ENCODE measurements around the gene DACH1. TPM values are rescaled to one million over a fixed set of nuclear protein-coding genes. Genes with fewer than 3 reads are reported as not detected.
"Not testable (repeated sequence)": the region's sequence is repeated elsewhere in the genome, so short reads cannot be mapped to it uniquely, and the experiment has no call there.

DACH1 gene
- total RNA-seq, 1 donor from 2014 or later = 2.3 TPM

GRCh38 chr13:71780546-71780945, 86.5 kb downstream of the DACH1 start:
- no peak for DNase-seq (ENCODE audit: low spot score)

GRCh38 chr13:71778998-71779397, 88.0 kb downstream of the DACH1 start:
- DNase-seq (ENCODE audit: low spot score) = not testable (repeated sequence)

DNA sequence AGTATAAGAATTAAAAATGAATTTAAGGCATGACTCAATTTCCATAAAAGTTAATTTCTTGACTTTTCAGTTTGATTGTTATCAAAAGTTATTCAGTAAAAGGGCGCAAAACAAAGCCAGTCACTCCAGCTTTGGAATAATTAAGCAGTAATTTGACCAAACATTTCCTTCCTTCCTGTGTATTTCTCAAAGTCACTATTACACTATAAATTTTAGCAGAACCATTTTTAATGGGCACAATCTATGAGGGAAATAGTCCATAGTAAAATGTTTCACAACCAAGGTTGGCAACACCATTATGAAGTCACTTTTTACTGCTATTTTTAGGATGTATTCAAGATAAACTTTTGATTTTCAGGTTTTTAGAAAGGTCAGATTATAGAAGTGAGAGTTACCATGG, 91.0 kb downstream of the DACH1 start:
- no peak for DNase-seq (ENCODE audit: low spot score)

DNA sequence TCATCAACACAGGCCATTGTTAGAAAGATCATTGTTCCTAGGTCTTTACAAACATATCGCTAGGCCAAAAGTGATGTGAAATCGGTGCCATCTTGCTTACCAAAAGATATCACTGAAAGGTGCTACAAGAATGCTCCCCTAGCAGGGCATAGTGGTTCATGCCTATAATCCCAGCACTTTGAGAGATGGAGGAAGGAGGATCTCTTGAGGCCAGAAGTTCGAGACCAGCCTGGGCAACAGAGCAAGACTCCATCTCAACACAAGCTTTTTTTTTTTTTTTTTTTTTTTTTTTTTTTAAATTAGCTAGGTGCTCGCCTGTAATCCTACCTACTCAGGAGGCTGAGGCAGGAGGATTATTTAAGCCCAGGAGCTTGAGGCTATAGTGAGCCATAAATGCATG, 92.1 kb downstream of the DACH1 start:
- no peak for DNase-seq (ENCODE audit: low spot score)

DNA sequence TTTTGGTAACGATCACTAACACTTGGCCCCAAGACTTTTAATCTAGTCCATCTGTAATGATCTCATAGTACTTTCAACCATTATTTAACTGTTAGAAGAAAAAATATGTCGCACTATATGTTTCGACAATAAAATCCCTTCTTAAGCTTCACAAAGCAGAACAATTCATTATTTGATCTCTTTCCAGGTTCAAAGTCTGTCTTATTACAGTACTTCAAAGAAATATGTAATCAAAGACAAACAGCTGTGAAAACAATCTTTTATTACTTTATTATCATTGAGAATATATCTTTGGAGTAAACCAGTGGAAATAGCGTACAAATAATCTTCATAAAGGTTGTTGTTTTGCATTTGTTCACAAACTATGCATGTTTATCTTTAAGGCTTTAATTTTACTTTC, 93.5 kb downstream of the DACH1 start:
- DNase-seq (ENCODE audit: low spot score) = no peak

DNA sequence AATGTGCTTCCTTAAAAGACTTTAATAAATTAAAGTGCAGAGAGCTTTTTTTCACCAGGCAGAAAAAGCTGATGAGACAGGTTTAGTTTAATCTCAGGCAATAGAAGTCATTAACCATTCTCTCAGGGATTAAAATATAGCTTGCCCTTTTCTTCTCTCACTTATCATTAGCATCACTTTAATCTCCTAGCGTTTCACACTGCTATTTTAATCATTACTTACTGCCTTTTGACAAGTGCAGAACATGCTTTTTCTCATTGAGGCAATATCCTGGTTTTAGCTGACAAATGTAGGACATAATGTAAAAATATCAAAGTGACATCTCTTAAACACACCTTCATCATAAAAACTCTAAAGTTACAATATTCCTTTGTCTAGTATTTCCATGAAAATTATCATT, 94.6 kb downstream of the DACH1 start:
- no peak for DNase-seq (ENCODE audit: low spot score)

- no peak for DNase-seq (ENCODE audit: low spot score)
Measured at GRCh38 chr13:71771144-71771543, 95.9 kb downstream of the DACH1 start.

DNA sequence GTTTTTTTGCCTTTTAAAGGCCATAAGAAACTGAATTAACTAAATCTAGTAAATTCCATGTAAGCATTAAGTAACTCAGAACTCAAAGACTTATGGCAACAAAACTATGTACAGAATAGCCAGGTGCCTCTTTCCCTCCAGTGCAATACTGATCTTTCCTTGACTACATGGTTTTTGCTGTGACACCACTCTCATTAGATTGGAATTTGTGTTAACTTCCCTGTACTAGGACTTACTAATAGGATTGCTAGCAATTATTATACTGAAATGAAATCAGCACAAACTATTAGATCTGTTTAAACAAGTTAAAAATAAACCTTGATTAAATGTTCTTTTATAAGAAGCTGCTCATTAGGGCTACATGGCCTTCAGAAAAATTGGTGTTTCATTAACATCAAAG, 96.3 kb downstream of the DACH1 start:
- DNase-seq (ENCODE audit: low spot score) = no peak

GRCh38 chr13:71768881-71769280, 98.1 kb downstream of the DACH1 start:
- no peak for DNase-seq (ENCODE audit: low spot score)

DNA sequence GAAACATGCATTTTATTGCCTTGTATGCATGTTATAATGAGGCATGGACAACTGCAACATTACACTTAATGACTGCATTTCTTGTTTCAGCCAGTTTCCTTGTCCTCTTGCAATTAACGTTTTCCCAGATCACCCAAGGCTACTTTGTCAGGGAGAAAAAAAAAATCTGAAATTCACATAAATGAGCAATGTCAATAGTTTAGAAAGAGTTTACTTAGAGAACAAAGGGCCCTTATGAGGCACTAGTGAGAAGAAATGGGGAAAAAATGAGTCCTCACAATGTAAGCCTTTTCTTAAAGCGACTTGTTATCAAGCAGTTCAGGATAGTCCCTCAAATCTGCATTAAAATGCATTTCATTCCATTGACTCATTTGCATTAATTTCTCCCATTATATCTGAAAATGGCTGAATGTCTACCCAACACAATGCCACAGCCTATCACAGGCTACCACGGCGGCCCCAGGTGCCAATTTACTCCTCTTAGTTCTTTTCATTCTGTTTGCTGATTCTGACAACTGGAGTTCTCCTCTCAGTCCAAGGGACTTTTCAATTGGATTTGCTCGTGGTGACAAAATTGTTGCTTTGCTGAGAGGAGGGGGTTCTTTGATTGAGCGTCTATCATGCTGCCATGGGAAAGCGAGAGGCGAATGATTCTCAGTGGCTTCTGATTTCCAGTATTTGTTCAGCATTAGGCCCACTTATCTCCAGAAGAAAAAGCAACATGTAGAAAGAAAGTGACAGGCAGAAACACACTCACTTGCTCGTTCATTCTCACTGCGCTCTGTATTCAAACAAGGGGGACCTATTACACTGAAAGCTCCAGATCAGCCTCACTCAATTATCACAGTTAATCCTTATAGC, 107.1 kb downstream of the DACH1 start:
- DNase-seq (ENCODE audit: low spot score) = no peak

- DNase-seq (ENCODE audit: low spot score) = no peak
Measured at GRCh38 chr13:71758828-71759227, 108.2 kb downstream of the DACH1 start.

GRCh38 chr13:71754407-71754974, 112.5 kb downstream of the DACH1 start:
- no peak for DNase-seq (ENCODE audit: low spot score)

GRCh38 chr13:71752775-71753513, 114.1 kb downstream of the DACH1 start:
- DNase-seq (ENCODE audit: low spot score) = no peak

DNA sequence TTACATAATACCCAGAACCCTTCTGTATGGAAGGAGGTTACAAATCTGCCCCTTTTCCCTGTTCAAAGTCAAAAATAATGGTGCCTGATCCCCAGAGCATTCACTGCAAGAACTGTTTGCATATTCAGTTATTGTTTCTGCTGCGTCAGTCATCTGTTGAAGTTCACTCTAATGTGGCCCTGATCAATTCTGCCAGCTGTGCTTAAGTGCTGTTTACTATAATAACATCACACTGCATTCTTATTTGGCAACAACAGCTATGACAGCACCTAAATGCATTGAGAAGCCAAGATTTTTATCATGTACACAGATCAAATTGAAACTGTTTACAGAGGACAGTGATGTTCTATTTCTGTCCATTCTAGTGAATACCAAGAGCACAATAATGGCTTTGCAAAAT, 115.9 kb downstream of the DACH1 start:
- no peak for DNase-seq (ENCODE audit: low spot score)

DNA sequence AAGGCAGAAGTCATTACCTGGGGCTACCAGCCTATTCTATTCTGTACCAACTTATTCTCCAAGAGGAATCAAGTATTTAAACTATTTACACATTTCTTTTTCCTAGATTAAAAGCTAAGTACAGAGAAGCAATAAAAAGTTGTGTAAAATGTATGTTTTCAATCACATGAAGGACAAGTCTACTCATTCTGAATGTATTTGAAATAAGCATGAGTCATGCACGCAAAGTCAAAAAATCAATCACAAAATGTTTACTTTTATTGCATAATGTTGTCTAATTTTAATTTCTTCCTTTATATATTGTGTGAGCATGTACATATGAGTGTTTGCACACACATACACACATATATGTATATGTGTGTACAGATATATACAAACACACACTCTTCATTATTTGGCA, 136.7 kb downstream of the DACH1 start:
- no peak for DNase-seq (ENCODE audit: low spot score)

DNA sequence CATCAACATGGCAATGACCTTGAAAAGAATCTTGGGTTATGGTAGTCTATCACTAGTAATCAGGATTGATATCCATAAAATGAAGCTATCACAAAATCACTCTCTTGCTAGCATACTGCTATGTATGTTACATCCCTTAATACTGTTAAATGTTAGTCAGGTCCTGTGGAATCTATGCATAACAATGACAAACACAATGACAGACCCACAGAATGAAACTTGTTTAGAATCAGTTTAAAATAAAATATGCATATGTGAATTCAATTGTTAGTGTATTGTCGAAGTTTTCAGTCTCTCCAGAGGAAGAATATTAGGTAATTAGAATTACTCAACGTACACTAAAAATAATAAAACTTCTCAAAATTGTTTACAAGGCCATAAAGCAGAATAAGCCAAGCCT, 137.6 kb downstream of the DACH1 start:
- DNase-seq (ENCODE audit: low spot score) = no peak

DNA sequence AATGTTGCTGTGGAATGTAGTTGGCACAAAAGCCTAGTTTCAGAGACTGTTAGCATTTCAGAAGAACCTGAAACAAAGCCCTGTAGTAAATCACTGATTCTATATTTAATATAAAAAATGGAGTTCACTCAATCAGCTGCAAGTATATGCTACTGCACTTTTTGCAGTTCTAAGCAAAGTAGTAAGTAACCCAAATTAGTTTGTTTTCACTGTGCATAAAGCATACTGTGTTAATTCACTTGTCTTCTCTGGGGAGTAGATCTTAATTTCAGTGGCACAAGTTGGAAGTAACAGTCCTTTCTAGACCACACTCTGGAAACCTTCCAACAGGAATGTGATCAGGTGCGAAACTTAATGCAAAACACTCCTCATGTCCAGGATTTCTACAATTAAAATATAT, 139.3 kb downstream of the DACH1 start:
- DNase-seq (ENCODE audit: low spot score) = no peak

GRCh38 chr13:71727042-71727441, 140.0 kb downstream of the DACH1 start:
- DNase-seq (ENCODE audit: low spot score) = no peak

DNA sequence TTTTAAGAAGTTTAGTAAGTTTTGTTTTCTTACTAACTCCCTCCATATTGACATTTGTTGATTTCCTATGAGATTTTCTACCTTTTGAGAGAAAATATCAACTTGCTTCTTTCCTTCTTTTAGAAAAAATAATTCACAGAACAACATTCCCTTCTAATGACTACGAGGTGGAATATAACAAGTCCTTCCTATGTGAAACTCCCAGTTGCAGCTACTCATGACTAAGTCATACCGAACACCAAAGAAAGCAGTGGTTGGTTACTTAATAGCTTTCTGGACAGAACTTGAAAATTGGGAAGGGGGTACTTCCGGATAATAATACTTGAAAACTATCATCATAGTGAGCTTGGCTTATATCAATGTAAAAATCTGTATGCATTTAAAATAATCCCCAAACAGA, 144.8 kb downstream of the DACH1 start:
- no peak for DNase-seq (ENCODE audit: low spot score)

DNA sequence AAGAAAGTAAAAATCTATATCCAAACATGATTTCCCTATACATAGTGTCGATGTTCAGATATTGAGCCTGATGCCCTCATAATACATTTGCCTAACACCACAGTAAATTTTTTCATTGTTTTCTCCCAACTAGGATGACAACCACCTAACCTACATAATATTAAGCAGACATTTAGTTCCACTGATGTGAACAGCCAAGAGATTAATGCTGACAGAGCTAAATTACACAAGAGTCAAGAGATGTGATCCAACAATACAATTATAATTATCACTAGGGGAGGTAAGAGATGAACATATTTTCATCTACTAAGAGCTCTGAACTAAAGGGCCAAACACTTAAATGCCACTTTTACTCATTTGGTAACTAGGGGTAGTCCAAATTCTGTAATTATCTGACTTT, 145.9 kb downstream of the DACH1 start:
- no peak for DNase-seq (ENCODE audit: low spot score)

GRCh38 chr13:71718931-71719330, 148.1 kb downstream of the DACH1 start:
- no peak for DNase-seq (ENCODE audit: low spot score)

DNA sequence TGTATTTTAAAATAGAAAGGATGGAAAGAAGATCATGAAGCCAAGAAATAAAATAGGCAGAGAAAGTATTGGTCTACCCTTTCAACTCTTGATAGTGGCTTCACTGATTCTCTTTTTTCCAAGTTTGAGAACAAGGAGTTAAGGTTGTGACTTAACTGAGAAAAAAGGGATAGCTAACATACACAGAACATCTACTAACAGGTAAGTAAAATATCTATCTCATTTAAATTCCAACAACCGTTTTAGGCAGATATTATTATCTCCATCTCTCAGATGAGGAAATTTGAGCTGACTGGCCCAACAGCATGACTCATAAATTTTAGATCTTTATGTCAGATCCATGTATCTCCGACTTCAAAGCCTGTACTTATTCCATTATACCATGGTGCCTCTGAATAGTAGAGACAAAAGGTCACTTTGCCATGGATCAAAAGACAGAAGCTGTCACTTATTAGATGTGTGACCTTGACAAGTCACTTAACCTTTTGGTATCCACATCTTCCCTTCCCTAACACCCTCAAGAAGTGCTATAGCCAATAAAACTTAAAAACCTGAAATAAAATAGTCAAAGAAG, 152.1 kb downstream of the DACH1 start:
- DNase-seq (ENCODE audit: low spot score) = no peak
